HPDE6-E6E7 (cell line): ENCODE data around the gene TTLL12.

ENCODE experiments used
- DNase-seq: peaks from one replicate; pipeline ENCODE4 v3.0.0; 2011; ENCODE audit warnings: missing footprints; ENCODE audit errors: extremely low spot score

Gene TTLL12

GRCh38 chr22:43172191-43172590 lies 14.7 kb downstream of the TTLL12 start:
- DNase-seq, result no peak

- DNase-seq, result no peak
Measured at GRCh38 chr22:43171607-43172006, 15.3 kb downstream of the TTLL12 start.

- DNase-seq, result no peak
Measured at GRCh38 chr22:43171019-43171491, 15.9 kb downstream of the TTLL12 start.

- no peak for DNase-seq
Measured at GRCh38 chr22:43170131-43170480, 16.8 kb downstream of the TTLL12 start.

GRCh38 chr22:43169310-43170130 lies 17.4 kb downstream of the TTLL12 start:
- DNase-seq, result no peak

- DNase-seq, result no peak
Measured at GRCh38 chr22:43168471-43169309, 18.2 kb downstream of the TTLL12 start.

GRCh38 chr22:43167001-43167589 lies 19.8 kb downstream of the TTLL12 start:
- DNase-seq, result no peak

GRCh38 chr22:43166132-43166930 lies 20.6 kb downstream of the TTLL12 start:
- no peak for DNase-seq

GRCh38 chr22:43164636-43165035 lies 22.3 kb downstream of the TTLL12 start:
- DNase-seq, result no peak

- DNase-seq, result no peak
Measured at GRCh38 chr22:43163241-43163795, 23.6 kb downstream of the TTLL12 start.

- DNase-seq, result no peak
Measured at GRCh38 chr22:43162412-43163150, 24.4 kb downstream of the TTLL12 start.

- DNase-seq, result no peak
Measured at GRCh38 chr22:43160497-43161126, 26.3 kb downstream of the TTLL12 start.

GRCh38 chr22:43159484-43160178 lies 27.3 kb downstream of the TTLL12 start:
- DNase-seq, result no peak

- no peak for DNase-seq
Measured at GRCh38 chr22:43158778-43159483, 28.0 kb downstream of the TTLL12 start.

- no peak for DNase-seq
Measured at GRCh38 chr22:43157874-43158546, 28.9 kb downstream of the TTLL12 start.

- DNase-seq, result no peak
Measured at GRCh38 chr22:43156413-43156812, 30.5 kb downstream of the TTLL12 start.

GRCh38 chr22:43155789-43156188 lies 31.1 kb downstream of the TTLL12 start:
- no peak for DNase-seq

GRCh38 chr22:43154887-43155536 lies 31.9 kb downstream of the TTLL12 start:
- DNase-seq, result no peak
